GF-D8 (cell line): Measurements from ENCODE around the gene PLAGL1.
A peak's percentile ranks its signal among the peaks of the same experiment; 100 is the strongest.
"Not testable (repeated sequence)": the region's sequence is repeated elsewhere in the genome, so short reads cannot be mapped to it uniquely, and the experiment has no call there.

ENCODE experiments used
- DNase-seq: peaks from one replicate; lab custom pipeline; 2025; lab: John Stamatoyannopoulos, UW

Gene PLAGL1

DNA sequence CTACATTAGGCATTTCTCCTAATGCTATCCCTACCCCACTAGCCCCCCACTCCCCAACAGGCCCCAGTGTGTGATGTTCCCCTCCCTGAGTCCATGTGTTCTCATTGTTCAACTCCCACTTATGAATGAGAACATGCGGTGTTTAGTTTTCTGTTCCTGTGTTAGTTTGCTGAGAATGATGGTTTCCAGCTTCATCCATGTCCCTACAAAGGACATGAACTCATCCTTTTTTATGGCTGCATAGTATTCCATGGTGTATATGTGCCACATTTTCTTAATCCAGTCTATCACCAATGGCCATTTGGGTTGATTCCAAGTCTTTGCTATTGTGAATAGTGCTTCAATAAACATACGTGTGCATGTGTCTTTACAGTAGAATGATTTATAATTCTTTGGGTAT is 1.6 kb upstream of the PLAGL1 start:
- DNase-seq, result not testable (repeated sequence)

DNA sequence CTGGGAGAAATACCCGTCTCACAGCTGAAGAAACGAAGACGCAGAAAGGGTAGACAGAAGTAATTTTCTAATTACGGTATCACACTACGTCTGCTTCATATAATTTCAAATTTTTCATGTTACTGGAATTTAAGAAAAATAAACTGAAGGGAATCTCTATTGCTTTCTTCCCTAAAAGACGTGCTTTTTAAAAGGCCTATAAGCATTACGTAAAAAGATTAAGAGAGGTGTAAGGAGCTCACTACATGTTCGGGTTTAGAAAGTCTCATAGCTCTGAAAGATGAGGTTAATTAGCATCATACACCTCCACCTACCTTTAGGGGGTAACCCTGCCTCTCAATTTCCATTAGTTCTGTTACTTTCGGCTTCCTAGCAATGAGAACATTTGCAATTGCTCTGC is 787 bp upstream of the PLAGL1 start:
- DNase-seq, result no peak

DNA sequence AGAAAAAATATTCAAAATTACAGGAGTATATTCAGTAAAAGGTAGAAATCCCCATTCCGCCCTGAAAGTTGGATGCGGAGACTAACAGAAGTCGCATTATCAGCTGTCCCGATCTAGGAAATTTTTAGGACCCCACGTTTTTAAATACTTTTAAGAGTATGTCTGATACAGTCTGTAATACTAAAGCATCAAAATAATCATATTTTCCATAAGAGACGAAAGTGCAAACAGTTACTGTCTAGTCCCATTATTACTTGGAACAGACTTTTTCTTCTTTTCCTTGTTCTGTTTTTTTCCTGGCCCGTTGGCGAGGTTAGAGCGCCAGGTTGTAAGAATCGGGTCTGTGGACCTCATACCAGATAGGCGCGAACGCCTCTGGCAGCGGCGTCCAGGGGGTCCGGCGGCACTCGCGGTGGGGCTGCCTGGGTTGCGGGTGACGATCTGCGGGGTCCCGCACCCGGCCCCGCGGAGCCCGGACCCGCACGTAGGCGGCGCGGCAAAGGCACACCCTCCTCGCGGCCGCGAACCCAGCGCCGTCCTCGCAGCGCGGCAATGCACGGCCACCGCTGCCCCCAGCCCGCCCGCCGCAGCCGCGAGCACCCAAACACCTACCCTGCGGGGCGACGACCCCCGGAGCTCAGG is 460 bp downstream of the PLAGL1 start:
- no peak for DNase-seq

DNA sequence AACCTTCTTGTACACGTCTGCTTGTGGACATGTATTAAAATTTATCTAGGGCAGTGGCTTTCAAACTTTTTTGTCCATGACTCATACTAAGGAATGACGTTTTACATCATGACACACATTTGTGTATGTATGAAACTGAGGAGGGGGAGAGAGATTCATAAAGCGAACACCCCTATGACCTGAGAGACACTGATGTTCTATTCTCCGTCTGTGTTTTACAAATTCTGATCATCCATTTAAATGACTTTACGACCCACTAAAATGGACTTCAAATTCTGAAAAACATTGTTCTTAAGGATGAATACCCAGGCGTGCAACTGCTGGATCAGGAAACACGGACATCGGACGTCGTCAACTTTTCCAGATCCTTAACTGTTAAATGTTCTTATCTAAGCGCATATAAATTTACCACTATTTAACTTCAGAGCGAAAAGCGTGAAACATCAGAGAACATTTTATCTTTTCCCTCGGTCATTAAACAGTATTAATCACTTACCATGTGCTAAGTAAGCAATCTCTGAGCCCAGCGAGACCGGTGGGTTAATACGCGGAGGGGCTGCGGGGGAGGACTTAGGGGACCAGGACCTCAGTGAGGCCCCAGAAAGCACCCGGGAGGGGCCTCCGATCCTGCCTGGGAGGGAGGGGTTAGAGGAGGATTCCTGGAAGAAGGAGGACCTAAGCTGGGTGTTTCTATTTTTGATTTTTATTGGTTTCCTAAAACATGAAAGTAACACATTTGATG is 1.2 kb downstream of the PLAGL1 start:
- no peak for DNase-seq

DNA sequence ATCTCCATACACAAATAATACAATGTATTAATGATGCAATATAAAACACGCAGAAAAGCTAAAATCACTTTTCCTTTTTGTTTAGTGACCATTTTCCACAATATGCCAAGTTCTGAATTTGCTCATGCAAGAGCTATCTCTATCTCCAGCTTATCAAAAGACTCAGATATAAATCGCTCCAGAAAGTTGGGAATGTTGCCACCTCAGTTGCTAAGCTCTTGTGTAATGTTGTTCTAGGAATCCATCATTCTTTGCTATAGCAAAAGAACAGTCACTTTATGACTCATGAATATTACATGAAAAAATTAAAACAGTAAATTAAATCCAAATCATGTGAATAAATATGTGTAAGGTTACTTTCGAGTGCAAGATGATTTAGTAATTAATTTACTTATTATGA is 8.7 kb downstream of the PLAGL1 start:
- no peak for DNase-seq

DNA sequence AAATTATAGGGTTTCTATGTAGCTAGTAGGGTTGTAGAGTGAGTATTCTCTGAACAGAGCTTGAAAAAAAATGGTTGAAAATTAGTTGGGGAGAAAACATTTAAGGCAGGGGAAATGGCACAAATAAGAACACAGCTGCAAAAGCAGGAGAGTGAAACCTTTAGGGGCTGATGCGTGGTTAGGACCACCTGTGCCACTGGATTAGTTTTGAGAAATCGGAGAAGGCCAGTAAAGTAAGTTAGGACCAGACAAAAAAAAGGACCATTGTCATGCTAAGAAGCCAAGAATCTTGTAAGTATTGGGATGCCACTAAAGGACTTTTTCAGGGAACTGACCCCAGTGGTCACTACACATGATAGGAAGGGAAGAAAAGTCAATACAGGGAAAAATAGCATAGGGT is 9.4 kb downstream of the PLAGL1 start:
- no peak for DNase-seq

DNA sequence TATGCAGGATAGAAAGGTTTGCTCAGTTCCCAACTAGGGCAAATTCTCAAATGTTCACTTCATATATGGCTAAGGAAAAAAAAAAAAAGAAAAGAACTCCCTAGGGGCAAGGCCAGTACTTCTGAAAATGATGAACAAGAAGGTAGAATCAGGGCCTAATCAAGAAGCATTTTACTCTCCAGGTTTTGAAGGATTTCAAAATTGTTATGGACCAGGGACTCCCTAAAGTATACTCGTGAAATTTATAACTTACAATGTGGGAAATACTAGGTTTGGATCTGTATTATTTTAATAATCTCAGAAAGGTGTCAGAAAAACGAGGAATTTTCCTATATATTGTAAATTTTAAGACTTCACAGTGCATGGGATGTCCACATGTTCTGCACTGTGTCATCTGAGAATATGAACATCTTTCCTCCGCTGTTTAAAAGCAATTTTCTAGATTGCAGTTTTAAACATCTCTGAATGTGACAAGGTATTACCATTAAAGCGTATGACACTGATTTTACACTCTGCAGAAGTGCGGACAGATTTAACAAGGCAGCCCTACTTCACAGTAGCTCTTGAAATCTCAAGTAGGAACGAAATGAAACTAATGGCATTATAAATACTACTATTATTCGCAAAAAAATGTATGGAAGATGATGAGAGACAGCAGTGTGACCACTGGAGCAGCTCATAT is 14.0 kb downstream of the PLAGL1 start:
- DNase-seq, result no peak

DNA sequence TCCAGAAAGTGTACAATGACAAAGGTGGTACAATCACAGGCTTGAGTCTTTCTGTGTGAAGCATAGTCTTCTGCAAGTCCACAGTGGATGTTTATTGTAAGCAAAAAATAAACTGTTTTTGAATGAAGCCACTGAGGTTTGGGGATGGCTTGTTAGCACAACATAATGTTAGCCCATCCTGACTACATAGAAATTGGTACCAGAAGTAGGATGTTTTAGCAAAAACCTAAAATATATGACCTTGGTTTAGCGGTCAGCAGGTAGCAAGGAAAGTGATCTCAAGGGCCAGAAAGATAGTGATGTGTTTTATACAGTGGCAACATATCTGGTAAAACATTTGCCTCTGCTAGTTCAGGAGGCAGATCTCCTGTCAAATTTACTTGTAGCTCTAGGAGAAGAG is 15.8 kb downstream of the PLAGL1 start:
- DNase-seq, result no peak

DNA sequence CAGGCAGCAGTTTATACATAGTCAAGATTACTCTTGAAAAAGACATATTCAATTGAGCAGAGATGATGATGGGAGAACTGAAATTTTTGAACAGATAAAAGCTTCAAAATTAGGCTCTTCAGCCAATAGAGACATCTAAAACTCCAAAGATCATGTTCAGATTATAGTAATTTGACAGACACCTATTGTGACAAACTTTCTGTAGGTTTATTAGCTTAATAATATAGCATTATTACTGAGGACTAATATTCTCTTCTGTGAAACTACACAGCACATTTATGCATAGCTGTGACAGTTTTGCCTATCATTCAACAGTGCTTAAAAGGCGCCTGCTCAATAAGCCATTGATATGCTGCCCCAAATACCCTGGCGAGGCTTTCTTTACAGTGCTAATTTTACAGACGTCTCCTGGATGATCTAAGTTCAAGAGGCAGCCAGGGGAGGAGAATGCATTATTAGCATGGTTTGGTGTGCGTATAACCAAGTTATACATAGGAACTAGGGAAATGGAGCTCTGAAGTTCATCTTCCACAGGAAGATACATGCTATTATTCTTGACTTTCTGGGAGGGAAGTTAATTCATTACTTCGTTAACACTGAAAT is 21.5 kb downstream of the PLAGL1 start:
- DNase-seq, result no peak

DNA sequence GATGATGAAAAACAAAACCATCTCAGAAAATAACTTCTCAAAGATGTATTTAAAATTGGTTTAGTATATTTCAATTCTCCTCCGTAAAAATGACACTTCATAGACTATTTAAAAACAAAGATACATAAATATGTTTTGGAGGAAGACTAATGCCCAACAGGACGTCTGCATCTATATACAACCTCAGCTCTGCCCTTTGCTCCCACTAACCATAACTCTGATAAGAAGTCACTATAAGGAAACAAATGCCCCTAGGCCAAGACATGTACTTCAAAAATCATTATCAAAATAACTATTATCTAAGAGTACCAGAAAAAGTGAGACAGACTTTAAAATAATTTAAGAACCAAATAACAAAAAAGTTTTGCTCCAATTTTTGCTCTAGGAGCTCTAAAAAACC is 23.4 kb downstream of the PLAGL1 start:
- DNase-seq, result no peak

DNA sequence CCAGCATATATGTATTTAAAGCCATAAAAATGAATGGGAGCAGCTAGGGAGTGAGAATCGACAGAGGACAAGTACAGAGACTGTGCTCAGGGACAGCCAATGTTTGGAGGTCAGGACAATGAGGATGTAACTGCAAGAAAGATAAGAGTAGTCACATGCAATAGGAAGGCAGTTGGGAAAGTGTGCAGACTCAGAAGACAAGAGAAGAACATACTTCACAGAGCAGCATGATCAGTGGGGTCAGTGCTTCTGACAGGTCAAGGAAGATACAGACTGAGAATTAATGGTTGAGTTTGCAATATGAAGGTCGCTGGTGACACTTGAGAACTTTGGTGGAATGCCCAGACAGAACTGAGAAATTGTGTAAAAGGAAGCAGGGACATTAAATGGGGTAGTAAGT is 25.1 kb downstream of the PLAGL1 start:
- no peak for DNase-seq

DNA sequence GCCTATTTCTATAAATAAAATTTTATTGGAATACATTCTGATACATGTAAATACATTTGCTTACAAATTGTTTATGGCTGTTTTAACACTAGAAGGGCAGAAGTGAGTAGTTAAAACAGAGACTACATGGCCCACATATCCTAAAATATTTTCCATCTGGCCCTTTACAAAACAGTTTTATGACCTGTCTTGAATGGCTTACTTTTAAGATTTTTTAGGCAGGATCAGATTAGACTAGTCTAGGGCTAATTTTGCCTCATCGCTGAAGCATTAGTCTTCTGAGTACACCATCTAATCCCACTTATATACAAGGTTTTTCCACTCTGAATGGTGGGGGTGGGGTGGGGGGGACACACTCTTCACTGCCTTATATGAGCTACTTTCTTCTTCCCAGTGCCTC is 27.1 kb downstream of the PLAGL1 start:
- no peak for DNase-seq

DNA sequence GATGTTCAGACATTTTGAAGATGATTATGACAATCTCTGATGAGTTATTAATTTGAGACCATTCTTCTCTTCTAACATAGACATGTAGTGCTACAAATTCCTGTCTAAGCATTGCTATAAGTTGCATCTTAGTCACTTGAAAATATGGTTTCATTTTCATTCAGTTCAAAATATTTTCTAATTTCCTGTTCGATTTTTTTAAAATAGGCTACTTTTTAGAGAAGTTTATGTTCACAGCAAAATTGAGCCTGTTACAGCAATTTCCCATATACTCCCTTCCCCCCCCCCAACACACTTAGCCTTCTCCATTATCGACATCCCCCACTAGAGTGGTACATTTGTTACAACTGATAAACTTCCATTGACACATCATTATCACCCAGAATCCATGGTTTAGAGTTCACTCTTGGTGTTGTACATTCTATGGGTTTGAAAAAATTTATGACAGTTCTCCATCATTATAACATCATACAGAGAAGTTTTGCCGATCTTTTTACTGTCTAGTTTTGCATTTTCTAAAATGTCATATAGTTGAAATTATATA is 31.2 kb downstream of the PLAGL1 start:
- DNase-seq, result no peak

DNA sequence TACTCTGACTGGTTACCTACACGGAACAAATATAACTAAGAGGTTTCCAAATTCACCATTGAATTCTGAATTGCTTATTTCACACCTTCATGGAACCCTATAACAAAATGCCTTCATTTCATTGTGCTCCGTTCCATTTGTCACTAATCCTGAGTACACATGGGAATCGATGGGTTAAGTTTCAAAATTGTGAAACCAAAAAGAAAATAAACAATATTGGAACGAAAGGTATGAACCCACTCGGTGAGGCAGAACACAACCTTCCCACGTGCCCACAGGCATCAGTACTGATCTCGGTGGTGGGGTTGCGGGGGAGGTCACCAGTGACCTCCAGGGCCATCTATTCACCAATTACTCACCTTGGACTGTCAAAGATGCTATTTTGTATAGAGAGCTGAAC is 34.0 kb downstream of the PLAGL1 start:
- DNase-seq, result no peak

DNA sequence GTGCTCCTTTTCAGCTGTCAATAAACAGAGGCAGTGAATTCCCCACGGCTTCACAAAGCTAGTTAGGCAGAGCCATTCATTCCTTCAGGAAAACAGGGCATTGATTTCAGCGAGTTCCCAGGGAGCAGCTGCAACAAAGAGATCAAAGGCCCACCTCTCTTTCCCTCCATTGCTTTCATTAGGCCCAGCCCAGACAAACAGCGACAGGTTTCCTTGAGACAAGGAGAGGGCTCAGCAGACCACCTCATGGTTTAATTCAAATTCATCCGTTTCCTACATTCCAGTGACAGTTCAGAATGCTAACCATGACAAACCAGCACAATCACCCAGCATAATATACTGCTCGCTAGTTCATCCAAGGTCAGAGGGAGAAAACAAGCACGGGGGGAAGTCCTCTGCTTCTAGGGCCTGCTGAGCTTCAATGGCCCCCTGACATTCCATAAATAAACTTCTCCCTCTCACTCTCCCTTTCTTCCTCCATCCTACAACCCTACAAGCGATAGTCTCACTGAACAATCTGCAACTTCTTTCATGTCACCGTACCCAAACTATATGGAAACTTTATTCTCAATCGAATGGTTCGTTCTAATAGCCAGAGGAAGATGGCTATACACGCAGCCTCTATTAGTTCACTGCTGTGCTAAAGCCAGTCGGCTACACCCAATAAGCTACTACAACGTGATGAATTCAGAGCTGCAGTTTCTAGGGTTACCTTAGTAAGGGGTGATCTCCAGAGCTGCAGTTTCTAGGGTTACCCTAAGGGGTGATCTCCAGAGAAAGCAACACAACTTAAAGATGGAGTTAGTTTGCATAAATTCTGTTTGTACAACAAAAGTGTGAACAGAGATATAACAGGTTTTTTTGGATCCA is 34.7 kb downstream of the PLAGL1 start:
- no peak for DNase-seq

DNA sequence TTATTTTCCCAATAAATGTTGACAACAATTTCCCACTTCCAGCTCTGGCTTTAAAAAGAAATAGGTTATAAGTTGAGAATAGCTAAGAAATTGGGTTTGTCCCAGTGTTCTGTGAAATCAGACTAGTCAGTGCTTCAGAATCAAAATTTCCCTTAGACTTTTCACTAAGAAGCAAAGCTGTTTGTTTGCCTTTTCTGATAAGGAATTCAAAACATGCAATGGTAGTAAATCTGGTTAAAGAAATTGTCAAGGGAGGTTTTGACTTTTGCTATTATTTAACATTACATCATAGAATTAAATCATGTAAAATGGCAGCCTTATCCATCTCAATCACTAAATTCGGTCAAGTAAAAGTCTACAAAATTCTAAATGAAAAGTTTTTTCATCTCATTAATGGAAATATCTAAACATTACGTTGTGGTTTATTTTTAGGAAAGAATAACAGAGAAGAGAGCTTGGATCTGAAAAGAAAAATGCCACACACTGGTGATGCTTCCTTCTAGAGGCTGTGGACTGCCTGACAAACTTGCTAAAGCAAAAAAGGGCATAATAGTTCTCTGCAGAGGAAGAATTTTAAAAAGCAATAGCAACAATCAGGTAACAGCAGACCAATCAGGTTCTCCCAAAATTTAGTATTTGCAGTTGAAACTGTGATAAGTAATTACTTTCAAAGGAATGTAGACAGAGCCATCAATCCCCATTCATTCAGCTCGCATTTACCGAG is 36.4 kb downstream of the PLAGL1 start:
- no peak for DNase-seq

DNA sequence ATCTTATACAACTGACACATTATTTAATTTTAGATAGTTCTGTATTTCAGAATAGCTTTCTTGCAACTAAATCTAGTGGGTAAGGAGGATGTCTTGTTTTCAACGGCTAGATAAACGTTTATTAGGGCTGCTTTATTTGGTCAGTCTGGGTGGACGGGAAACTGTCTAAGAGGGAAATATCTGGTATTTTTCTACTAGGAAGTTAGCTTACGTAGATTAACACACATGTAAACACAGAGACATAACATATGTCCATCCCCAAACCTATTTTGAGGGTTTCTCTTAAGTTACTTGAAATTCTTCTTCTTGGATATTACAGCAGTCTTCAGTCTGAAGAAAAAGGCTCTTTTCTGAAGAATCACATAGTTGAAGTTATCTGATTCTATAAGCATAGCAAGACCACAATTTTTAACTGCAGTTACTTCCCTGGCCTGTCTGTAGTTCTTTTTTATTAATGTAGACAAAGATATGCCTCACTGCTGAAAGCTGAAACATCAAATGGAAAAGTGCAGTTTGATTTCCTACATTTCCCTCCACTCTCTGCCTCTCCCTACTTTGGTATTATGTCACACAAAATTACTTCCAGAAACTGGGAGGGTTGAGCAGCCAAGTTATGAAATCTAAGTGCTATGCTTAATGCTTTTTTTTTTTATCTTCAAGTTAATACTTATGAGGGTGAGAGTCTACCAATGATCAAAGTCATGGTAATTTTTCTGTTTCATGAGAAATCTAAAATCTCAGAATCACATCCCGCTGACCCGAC is 37.4 kb downstream of the PLAGL1 start:
- DNase-seq, result no peak

DNA sequence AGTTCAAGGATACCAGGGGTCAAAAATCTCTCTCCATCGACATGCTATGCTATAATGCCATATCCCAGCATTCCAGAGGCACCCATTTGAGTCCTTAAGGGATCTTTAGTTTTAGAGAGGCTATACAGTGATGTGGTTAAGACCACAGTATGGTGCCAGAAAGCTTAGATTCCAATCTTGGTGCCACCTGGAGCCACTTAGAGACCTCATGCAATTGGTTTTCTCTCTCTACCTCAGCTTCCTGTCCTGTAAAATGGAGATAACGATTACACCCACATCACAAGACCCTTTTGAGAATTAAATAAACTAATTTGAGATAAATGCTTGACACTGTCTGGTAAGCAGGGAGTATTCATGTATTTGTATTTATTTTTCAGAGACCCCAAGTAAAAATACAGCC is 39.0 kb downstream of the PLAGL1 start:
- peak; percentile 79 for DNase-seq

DNA sequence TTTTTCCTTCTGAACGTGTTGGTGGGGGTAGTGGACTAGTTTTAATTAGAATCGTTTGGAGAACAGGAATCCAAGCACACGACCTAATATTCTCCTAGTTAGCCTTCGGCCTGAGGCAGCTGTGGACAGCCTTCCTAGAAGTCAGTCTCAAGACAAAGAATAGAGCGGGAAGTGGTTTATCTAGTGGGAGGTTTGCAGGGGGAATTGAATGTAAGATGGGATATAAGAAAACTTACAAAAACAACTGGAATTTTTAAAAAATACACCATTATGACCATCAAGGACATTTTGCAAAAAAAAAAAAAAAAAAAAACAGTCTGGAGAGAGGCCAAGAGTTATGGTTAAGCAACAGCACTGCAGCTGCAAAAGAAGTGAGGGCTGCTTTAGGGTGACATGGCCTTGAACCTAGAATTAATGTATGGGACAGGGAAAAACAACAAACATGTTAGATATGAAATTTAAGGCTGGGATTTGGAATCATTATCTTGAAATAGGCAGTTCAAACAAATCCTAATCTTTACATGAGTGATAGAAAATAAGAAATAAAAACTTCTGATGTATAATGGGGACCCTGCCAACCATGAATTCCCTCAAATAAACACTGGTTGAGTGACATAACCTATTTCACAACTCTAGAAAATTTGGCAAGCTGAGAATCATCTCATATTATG is 40.2 kb downstream of the PLAGL1 start:
- peak; percentile 64 for DNase-seq

DNA sequence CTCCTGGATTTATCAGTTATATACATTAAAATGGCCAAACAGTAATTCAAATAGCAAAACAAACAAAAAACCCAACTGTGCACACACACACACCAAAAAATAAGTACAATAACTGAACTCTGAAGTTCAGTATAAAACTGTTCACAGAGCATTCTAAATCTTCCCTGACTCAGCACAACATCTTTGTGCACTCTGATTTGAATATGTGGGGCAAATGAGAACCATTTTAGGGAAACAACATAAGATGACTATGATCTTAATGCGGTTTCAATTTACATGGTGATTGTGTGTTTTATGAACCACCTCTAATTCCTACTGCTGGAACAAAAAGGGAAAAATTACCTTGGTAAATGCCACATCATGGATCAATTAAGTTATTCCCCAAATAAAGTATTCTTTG is 41.7 kb downstream of the PLAGL1 start:
- DNase-seq, result no peak
